GM23248 (cell line): Measurements from ENCODE around the gene HABP4.

Experiments used
- EZH2 ChIP-seq: fragments of 200-600 bp; sonication (generic); IDR thresholded peaks from 2 replicates; pipeline ENCODE4 v1.6.1; 2018; ENCODE audit warnings: antibody characterized with exemption, mild to moderate bottlenecking; ENCODE audit not compliant: insufficient read depth, poor library complexity, severe bottlenecking
- EZH2phosphoT487 ChIP-seq: fragments of 200-600 bp; sonication (generic); IDR thresholded peaks from 2 replicates; pipeline ENCODE4 v1.6.1; 2018; ENCODE audit warnings: antibody characterized with exemption, moderate library complexity, mild to moderate bottlenecking, low read depth; ENCODE audit not compliant: insufficient read depth

DNA sequence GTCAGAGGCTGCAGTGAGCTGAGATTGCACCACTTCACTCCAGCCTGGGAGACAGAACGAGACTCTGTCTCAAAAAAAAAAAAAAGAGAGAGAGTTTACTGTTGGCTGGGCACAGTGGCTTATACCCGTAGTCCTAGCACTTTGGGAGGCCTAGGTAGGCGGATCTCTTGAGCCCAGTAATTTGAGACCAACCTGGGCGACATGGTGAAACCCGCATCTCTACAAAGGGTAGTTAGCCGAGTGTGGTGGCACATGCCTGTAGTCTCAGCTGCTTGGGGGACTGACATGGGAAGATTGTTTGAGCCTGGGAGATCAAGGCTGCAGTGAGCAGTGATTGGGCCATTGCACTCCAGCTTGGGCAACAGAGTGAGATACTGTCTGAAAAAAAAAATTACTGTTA is 12.6 kb downstream of the HABP4 start:
- TF ChIP-seq EZH2phosphoT487, result no peak
- TF ChIP-seq EZH2, result no peak
